GM12878 (cell line): ENCODE results near the gene CSPG5. TPM values are rescaled to one million over a fixed set of nuclear protein-coding genes. Genes with fewer than 3 reads are reported as not detected.

Source experiments
- ATAC-seq: fragments of 200-7000 bp; cut with Tn5 transposase; 3 replicates; pipeline ENCODE4 v1.9.1; 2020; ENCODE audit warnings: mild to moderate bottlenecking, moderate library complexity
- BruUV-seq: library from RNA; stranded (reverse); fragments of 400-500 nt; replicated peaks from 2 replicates; lab custom pipeline; 2021; lab: Mats Ljungman, UMichigan
- CTCF ChIA-PET: fragments of 300-600 bp; sonication (Branson Sonifier 250); formaldehyde crosslinking; extraction: SDS; loops from one replicate; lab custom pipeline; 2021; ENCODE audit warnings: inconsistent platforms; lab: Yijun Ruan, JAX
- POLR2A ChIA-PET: fragments of 350-600 bp; formaldehyde crosslinking; extraction: SDS; loops from one replicate; lab custom pipeline; 2021; ENCODE audit warnings: inconsistent platforms; lab: Charles Lee
- RAD21 ChIA-PET: fragments of 300-600 bp; sonication (Branson Sonifier 250); formaldehyde crosslinking; loops from one replicate; lab custom pipeline; 2023; ENCODE audit warnings: antibody characterized with exemption; ENCODE audit not compliant: unreplicated experiment; lab: Charles Lee
- SMC1A ChIA-PET: fragments of 300-600 bp; sonication (Branson Sonifier 250); formaldehyde crosslinking; loops from one replicate; lab custom pipeline; 2023; ENCODE audit not compliant: unreplicated experiment, uncharacterized antibody; lab: Charles Lee
- DNase-seq: peaks from one replicate; pipeline ENCODE4 v3.0.0-alpha.2; 2011; ENCODE audit warnings: low read depth, low spot score
- FAIRE-seq: peaks from 3 replicates; lab custom pipeline; 2011; peaks lifted over from hg19 to GRCh38; lab: Jason Lieb, UNC
- H2AFZ ChIP-seq: 2 replicates; pipeline ENCODE4 v1.6.0; 2011; ENCODE audit warnings: low read depth, low read length, control low read depth; ENCODE audit not compliant: control insufficient read depth
- H3K27ac ChIP-seq: 2 replicates; pipeline ENCODE4 v1.5.1; 2011; ENCODE audit warnings: control low read depth; ENCODE audit not compliant: control insufficient read depth, insufficient read depth
- H3K27me3 ChIP-seq, 2 experiments: replicated peaks in 1 of 2; 2 replicates each; pipeline versions ENCODE4 v1.6.0 to v1.6.1; 2011; ENCODE audit warnings: low read length in 1 of 2; ENCODE audit not compliant: control insufficient read depth in 2 of 2, insufficient read depth in 2 of 2
- H3K36me3 ChIP-seq, 2 experiments: 2 replicates each; pipeline ENCODE4 v1.5.1; 2011; ENCODE audit warnings: low read length in 1 of 2; ENCODE audit not compliant: control insufficient read depth in 2 of 2, insufficient read depth in 2 of 2
- H3K4me1 ChIP-seq: 2 replicates; pipeline ENCODE4 v1.6.1; 2011; ENCODE audit warnings: mild to moderate bottlenecking, low read length, moderate library complexity, mixed read lengths; ENCODE audit not compliant: control insufficient read depth, insufficient read depth
- H3K4me2 ChIP-seq: 2 replicates; pipeline ENCODE4 v1.6.0; 2011; ENCODE audit warnings: control low read depth; ENCODE audit not compliant: control insufficient read depth, insufficient read depth
- H3K4me3 ChIP-seq: fragments of 200-600 bp; sonication (generic); 2 replicates; pipeline ENCODE4 v1.5.1; 2016
- H3K79me2 ChIP-seq: 2 replicates; pipeline ENCODE4 v1.6.0; 2011; ENCODE audit warnings: low read length; ENCODE audit not compliant: control insufficient read depth, insufficient read depth
- H3K9ac ChIP-seq: 2 replicates; pipeline ENCODE4 v1.8.0; 2011; ENCODE audit warnings: low read length, control low read depth, mixed read lengths; ENCODE audit not compliant: control insufficient read depth, insufficient read depth
- H3K9me3 ChIP-seq: replicated peaks from 3 replicates; pipeline ENCODE4 v1.5.1; 2011; ENCODE audit warnings: mild to moderate bottlenecking, low read length; ENCODE audit not compliant: control insufficient read depth, insufficient read depth
- H4K20me1 ChIP-seq: 2 replicates; pipeline ENCODE4 v1.6.0; 2011; ENCODE audit not compliant: control insufficient read depth, insufficient read depth
- ASH2L ChIP-seq: fragments of 300-600, 200-600 bp; sonication (generic); IDR thresholded peaks from 2 replicates; pipeline ENCODE4 v1.6.1; 2017; ENCODE audit warnings: low read depth, mild to moderate bottlenecking, borderline replicate concordance
- BCL3 ChIP-seq: IDR thresholded peaks from 2 replicates; pipeline ENCODE4 v1.6.1; 2011; ENCODE audit warnings: borderline replicate concordance, low read depth, mild to moderate bottlenecking, moderate library complexity, low read length; ENCODE audit not compliant: insufficient read depth, poor library complexity, severe bottlenecking
- GATAD2B ChIP-seq: fragments of 450-650 bp; conservative IDR thresholded peaks from 2 replicates; pipeline ENCODE4 v1.6.1; 2017; ENCODE audit warnings: low read depth, mild to moderate bottlenecking, moderate library complexity
- KAT2A ChIP-seq: conservative IDR thresholded peaks from 2 replicates; pipeline ENCODE4 v1.6.1; 2011; ENCODE audit warnings: low read depth, low read length; ENCODE audit not compliant: control insufficient read depth
- PAX5 ChIP-seq: IDR thresholded peaks from 2 replicates; pipeline ENCODE4 v1.6.1; 2011; ENCODE audit warnings: low read depth, low read length, borderline replicate concordance
- STAT1 ChIP-seq: fragments of 450-650 bp; conservative IDR thresholded peaks from 2 replicates; pipeline ENCODE4 v1.6.1; 2014; ENCODE audit warnings: antibody characterized with exemption, mild to moderate bottlenecking
- SUZ12 ChIP-seq: fragments of 200-600 bp; sonication (generic); IDR thresholded peaks from one replicate; pipeline ENCODE4 v1.6.1; 2018; ENCODE audit warnings: antibody characterized with exemption, mild to moderate bottlenecking; ENCODE audit not compliant: unreplicated experiment
- ZNF24 ChIP-seq: fragments of 450-650 bp; IDR thresholded peaks from 2 replicates; pipeline ENCODE4 v1.6.1; 2017; ENCODE audit warnings: antibody characterized with exemption, mild to moderate bottlenecking
- WGBS: methylation state at CpG from one replicate; pipeline ENCODE4 v1.1.6; 2016; ENCODE audit warnings: low lambda C conversion rate; ENCODE audit not compliant: insufficient replicate concordance, insufficient coverage; ENCODE audit errors: missing lambda C conversion rate; 5-methylcytosine and 5-hydroxymethylcytosine counted together
- in situ Hi-C: fragments of 300-500 bp; cut with MboI; formaldehyde crosslinking; loops from 9 replicates; pipeline ENCODE4 v1.14.3; 2018; ENCODE audit warnings: mixed read lengths
- intact Hi-C: fragments of 100-400 bp; cut with micrococcal nuclease; formaldehyde crosslinking; loops from one replicate; pipeline ENCODE4 v1.14.2; 2022; ENCODE audit not compliant: unreplicated experiment
- polyA plus RNA-seq, 11 experiments: library from polyadenylated mRNA; depleted of rRNA in 4 of 11; unstranded in 6 of 11; stranded (reverse) in 5 of 11; fragments of >200 nt; fragmentation: Nextera tagmentation in 4 of 11; fragmentation: Illumina TruSeq in 1 of 11; extraction: Ambion mirVana in 4 of 11; extraction: Trizol in 1 of 11; gene quantifications; 1 replicate in 1 of 11; 2 replicates in 10 of 11; pipeline versions ENCODE4 v1.2.1 to v1.2.3, GENCODE V29; 2011 to 2016; ENCODE audit warnings: inconsistent platforms in 2 of 11, missing spikeins in 2 of 11, low read depth in 1 of 11
- total RNA-seq, 4 experiments: library from RNA; depleted of rRNA in 3 of 4; stranded (reverse); fragments of >200 nt in 3 of 4; fragmentation: Illumina TruSeq in 1 of 4; extraction: Trizol in 1 of 4; gene quantifications; 2 replicates each; pipeline versions ENCODE4 v1.2.1 to v1.2.3, GENCODE V29; 2013 to 2021
- TF ChIP-seq, protein P1 (sequence below): IDR thresholded peaks from 2 replicates; pipeline ENCODE4 v1.6.1; 2011; ENCODE audit warnings: mild to moderate bottlenecking, low read depth, low read length, moderate library complexity; ENCODE audit not compliant: insufficient replicate concordance
- TF ChIP-seq, protein P2 (sequence below): fragments of 450-650 bp; IDR thresholded peaks from 2 replicates; pipeline ENCODE4 v1.6.1; 2016; ENCODE audit warnings: mild to moderate bottlenecking
- TF ChIP-seq, protein P3 (sequence below): IDR thresholded peaks from 2 replicates; pipeline ENCODE4 v1.6.1; 2011; ENCODE audit warnings: low read depth, mild to moderate bottlenecking, low read length, moderate library complexity, borderline replicate concordance; ENCODE audit errors: extremely low read depth

Gene CSPG5
- total and polyA plus RNA-seq, 10 of the 15 experiments (the other 5 are each of a cell fraction or from before 2014, with no cell fraction given) = 0.08 to 0.17 TPM; not detected in 8

DNA sequence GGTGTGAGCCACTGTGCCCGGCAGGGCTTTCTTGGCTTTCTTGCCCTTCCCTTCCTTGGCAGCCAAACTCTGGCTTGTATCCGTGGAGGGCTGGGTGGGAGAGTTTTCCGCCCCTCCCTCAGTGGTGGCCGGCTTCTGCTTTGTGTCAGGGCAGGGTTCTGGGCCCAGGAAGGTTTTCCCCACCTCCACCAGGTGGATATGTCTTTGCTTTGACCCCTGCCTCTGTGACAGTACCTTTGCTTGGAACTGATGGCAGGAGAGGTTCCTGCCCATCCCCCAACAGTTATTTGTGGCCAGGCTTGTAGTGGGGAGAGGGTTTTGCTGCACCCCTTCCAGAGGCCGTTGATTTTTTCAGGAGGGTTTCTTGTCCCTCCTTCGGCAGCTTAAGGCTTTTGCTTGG is 24.3 kb downstream of the CSPG5 start:
- ChIA-PET RAD21 (no interaction called here), CTCF (no interaction called here), POLR2A (no interaction called here), SMC1A (no interaction called here)
- H3K4me1 ChIP-seq = no peaks in the 10 kb centered on the region
- no peak for DNase-seq
- H3K9ac ChIP-seq = no peak overlapping the region
- no peak for FAIRE-seq
- no peaks in the 10 kb centered on the region for H3K36me3 ChIP-seq
- TF ChIP-seq KAT2A = no peak
- TF ChIP-seq ASH2L = no peak
- TF ChIP-seq SUZ12 = no peak
- no peak for TF ChIP-seq GATAD2B
- no peak for TF ChIP-seq STAT1
- TF ChIP-seq PAX5 = no peak
- no peak for TF ChIP-seq BCL3
- H3K4me3 ChIP-seq = no peak overlapping the region
- H3K4me2 ChIP-seq = no peak overlapping the region
- in situ Hi-C loops (no loop called here), intact Hi-C loops (no loop called here)
- no peak overlapping the region for H3K27ac ChIP-seq
- H3K9me3 ChIP-seq = no peaks in the 10 kb centered on the region
- no peaks in the 10 kb centered on the region for H4K20me1 ChIP-seq
- H3K79me2 ChIP-seq = no peaks in the 10 kb centered on the region
- no TSS peak for BruUV-seq
- ATAC-seq = no peak
- H2AFZ ChIP-seq = no peak overlapping the region
- no peaks in the 10 kb centered on the region for H3K27me3 ChIP-seq
- WGBS = 45% methylated on average over 6 of the region's 6 CpGs

DNA sequence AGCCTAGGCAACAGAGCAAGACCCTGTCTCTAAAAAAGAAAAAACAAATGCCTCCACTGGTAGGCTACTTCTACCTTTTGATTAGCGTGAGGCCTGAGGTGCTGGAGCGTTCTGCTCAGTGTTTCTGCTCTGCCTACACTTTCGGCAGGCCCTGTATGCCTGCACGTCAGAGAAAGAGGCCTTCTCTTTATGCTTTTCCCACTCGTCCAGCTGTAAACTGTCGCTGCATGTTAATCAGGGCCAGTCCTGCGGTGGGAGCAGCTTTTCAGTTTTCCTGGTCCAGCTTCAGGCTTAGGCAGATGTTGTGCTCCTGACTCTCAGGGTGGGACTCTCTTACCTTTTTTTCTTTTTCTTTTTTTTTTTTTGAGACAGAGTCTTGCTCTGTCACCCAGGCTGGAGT is 25.3 kb downstream of the CSPG5 start:
- H4K20me1 ChIP-seq = no peaks in the 10 kb centered on the region
- no peak for DNase-seq
- H3K4me1 ChIP-seq = no peaks in the 10 kb centered on the region
- no peaks in the 10 kb centered on the region for H3K27me3 ChIP-seq
- no peaks in the 10 kb centered on the region for H3K79me2 ChIP-seq
- no peak overlapping the region for H2AFZ ChIP-seq
- ChIA-PET CTCF (no interaction called here), SMC1A (no interaction called here), RAD21 (no interaction called here), POLR2A (no interaction called here)
- no peak for FAIRE-seq
- no peak for ATAC-seq
- BruUV-seq = no TSS peak
- no peak overlapping the region for H3K4me3 ChIP-seq
- intact Hi-C loops = no loop called here
- H3K9me3 ChIP-seq = no peaks in the 10 kb centered on the region
- no peak overlapping the region for H3K27ac ChIP-seq
- WGBS = 49% methylated on average over 7 of the region's 7 CpGs
- H3K4me2 ChIP-seq = no peak overlapping the region
- no peak overlapping the region for H3K9ac ChIP-seq
- in situ Hi-C loops = no loop called here
- H3K36me3 ChIP-seq = no peaks in the 10 kb centered on the region
- TF ChIP-seq, protein P1, sequence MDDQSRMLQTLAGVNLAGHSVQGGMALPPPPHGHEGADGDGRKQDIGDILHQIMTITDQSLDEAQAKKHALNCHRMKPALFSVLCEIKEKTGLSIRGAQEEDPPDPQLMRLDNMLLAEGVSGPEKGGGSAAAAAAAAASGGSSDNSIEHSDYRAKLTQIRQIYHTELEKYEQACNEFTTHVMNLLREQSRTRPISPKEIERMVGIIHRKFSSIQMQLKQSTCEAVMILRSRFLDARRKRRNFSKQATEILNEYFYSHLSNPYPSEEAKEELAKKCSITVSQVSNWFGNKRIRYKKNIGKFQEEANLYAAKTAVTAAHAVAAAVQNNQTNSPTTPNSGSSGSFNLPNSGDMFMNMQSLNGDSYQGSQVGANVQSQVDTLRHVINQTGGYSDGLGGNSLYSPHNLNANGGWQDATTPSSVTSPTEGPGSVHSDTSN = no peak
- TF ChIP-seq ZNF24 = no peak
- TF ChIP-seq, protein P2, sequence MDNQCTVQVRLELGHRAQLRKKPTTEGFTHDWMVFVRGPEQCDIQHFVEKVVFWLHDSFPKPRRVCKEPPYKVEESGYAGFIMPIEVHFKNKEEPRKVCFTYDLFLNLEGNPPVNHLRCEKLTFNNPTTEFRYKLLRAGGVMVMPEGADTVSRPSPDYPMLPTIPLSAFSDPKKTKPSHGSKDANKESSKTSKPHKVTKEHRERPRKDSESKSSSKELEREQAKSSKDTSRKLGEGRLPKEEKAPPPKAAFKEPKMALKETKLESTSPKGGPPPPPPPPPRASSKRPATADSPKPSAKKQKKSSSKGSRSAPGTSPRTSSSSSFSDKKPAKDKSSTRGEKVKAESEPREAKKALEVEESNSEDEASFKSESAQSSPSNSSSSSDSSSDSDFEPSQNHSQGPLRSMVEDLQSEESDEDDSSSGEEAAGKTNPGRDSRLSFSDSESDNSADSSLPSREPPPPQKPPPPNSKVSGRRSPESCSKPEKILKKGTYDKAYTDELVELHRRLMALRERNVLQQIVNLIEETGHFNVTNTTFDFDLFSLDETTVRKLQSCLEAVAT = no peak
- TF ChIP-seq, protein P3, sequence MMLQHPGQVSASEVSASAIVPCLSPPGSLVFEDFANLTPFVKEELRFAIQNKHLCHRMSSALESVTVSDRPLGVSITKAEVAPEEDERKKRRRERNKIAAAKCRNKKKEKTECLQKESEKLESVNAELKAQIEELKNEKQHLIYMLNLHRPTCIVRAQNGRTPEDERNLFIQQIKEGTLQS = no peak
